HFFc6 (cell line): ENCODE measurements around the gene CCL4. TPM values are rescaled to one million over a fixed set of nuclear protein-coding genes. Genes with fewer than 3 reads are reported as not detected.
"Not testable (repeated sequence)": the region's sequence is repeated elsewhere in the genome, so short reads cannot be mapped to it uniquely, and the experiment has no call there.

Source experiments
- DNase-seq: peaks from one replicate; pipeline ENCODE4 v3.0.0-alpha.2; 2018
- H3K27ac Mint-ChIP-seq: 2 replicates; pipeline ENCODE4 v1.8.0; 2020; ENCODE audit warnings: mild to moderate bottlenecking, mixed read lengths
- H3K27me3 Mint-ChIP-seq: 2 replicates; pipeline ENCODE4 v1.8.0; 2021; ENCODE audit warnings: mild to moderate bottlenecking, moderate library complexity, mixed read lengths; ENCODE audit not compliant: insufficient read depth
- H3K36me3 Mint-ChIP-seq: 2 replicates; pipeline ENCODE4 v1.8.0; 2021; ENCODE audit warnings: low read depth, mixed read lengths
- H3K4me1 Mint-ChIP-seq: 2 replicates; pipeline ENCODE4 v1.8.0; 2020; ENCODE audit warnings: low read depth, mixed read lengths
- H3K4me3 Mint-ChIP-seq: 2 replicates; pipeline ENCODE4 v1.8.0; 2020; ENCODE audit warnings: mild to moderate bottlenecking, moderate library complexity, mixed read lengths
- H3K9me3 Mint-ChIP-seq: 2 replicates; pipeline ENCODE4 v1.8.0; 2020; ENCODE audit warnings: mild to moderate bottlenecking, mixed read lengths
- total RNA-seq, 6 experiments: library from RNA; stranded (reverse); fragmentation: NEBNext Ultra II Directional; extraction: Animal tissue kit (Norgen Biotek cat#: 25700); gene quantifications; 2 replicates in 1 of 6; 3 replicates in 5 of 6; pipeline ENCODE4 v1.2.3, GENCODE V29; 2021
- TF ChIP-seq, protein P1 (sequence below): fragments of 200-600 bp; sonication (generic); IDR thresholded peaks from 2 replicates; pipeline ENCODE4 v1.5.0; 2021; ENCODE audit warnings: antibody characterized with exemption, mild to moderate bottlenecking

Gene CCL4
- total RNA-seq, 6 experiments from 2014 or later: not detected

DNA sequence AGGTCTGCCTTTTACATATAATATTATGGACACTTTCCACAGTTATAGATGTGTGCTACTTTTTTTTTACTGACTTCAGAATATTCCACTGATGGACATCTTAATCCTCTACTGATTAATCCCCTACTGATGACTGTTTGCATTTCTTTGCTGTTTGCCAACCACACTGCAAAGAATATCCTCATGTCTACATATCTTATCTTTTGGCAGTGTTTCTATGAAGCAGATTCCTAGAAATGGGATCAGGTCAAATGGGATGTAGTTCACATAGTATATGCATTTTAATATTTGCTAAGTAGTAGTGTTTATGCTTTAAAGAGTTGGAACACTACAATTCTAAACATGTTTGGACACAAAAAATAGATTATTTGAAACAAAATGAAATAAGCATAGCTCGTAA is 16.8 kb upstream of the CCL4 start:
- H3K36me3 Mint-ChIP-seq: no peaks in the 10 kb centered on the region
- H3K4me3 Mint-ChIP-seq: no peak overlapping the region
- no peak for DNase-seq
- TF ChIP-seq, protein P1, sequence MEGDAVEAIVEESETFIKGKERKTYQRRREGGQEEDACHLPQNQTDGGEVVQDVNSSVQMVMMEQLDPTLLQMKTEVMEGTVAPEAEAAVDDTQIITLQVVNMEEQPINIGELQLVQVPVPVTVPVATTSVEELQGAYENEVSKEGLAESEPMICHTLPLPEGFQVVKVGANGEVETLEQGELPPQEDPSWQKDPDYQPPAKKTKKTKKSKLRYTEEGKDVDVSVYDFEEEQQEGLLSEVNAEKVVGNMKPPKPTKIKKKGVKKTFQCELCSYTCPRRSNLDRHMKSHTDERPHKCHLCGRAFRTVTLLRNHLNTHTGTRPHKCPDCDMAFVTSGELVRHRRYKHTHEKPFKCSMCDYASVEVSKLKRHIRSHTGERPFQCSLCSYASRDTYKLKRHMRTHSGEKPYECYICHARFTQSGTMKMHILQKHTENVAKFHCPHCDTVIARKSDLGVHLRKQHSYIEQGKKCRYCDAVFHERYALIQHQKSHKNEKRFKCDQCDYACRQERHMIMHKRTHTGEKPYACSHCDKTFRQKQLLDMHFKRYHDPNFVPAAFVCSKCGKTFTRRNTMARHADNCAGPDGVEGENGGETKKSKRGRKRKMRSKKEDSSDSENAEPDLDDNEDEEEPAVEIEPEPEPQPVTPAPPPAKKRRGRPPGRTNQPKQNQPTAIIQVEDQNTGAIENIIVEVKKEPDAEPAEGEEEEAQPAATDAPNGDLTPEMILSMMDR: no peak
- H3K9me3 Mint-ChIP-seq: peaks cover 20% of the 10 kb centered on the region
- no peaks in the 10 kb centered on the region for H3K4me1 Mint-ChIP-seq
- peaks cover 2% of the 10 kb centered on the region; the same call in 1 of the 2 replicates for H3K27me3 Mint-ChIP-seq
- H3K27ac Mint-ChIP-seq: no peak overlapping the region

DNA sequence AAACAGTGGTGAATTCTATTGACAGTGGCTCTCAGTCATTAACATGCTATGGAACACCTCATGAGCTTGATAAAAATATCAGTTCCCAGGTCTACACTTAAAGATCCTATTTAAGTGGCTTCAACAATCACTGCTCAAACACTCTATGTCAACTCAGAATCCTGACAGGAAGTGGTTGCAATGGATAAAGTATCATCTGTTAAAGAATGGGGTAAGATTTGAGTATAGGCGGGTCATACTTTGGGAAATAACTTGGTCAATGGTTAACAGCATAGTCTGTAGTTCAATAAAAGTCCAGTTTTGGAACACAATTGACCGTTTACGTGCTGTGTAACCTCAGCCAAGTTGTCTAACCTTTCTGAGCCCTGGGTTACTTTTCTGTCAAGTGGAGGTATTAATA is 16.2 kb upstream of the CCL4 start:
- DNase-seq, H3K27ac Mint-ChIP-seq, H3K4me1 Mint-ChIP-seq, H3K4me3 Mint-ChIP-seq, H3K36me3 Mint-ChIP-seq, H3K27me3 Mint-ChIP-seq: not testable (repeated sequence)
- peaks cover 22% of the 10 kb centered on the region for H3K9me3 Mint-ChIP-seq

DNA sequence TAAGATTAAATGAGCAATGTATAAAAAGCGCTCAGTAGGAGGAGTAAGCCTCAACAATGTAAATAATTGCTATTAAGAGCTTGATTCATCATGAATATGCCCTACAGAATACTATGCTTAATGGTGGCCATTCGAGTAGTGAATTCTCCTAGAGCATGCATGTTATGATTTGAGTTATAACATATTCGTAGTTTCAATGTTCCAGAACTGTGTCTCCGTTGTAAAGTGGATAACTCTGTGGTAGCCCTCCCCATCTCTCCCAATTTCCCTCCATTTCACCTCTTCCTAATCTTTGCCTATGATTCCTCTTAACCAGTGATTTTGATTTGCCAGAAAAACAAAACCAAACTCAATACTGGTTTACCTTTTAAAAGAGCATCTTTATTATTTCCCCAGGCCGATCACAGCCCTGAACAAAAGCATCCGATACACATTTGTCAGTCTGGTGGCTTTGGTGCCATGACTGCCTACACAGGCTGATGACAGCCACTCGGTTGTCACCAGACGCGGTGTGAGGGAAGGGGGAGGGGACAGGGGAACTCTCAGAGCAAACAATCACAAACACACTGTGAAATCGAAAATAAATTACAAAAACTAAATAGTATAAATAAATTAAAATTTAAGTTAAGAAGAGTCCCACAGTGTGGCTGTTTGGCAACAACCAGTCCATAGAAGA is 15.6 kb upstream of the CCL4 start:
- peaks cover 22% of the 10 kb centered on the region for H3K9me3 Mint-ChIP-seq
- not testable (repeated sequence) for H3K36me3 Mint-ChIP-seq, H3K4me3 Mint-ChIP-seq, H3K4me1 Mint-ChIP-seq, H3K27me3 Mint-ChIP-seq, H3K27ac Mint-ChIP-seq, DNase-seq

DNA sequence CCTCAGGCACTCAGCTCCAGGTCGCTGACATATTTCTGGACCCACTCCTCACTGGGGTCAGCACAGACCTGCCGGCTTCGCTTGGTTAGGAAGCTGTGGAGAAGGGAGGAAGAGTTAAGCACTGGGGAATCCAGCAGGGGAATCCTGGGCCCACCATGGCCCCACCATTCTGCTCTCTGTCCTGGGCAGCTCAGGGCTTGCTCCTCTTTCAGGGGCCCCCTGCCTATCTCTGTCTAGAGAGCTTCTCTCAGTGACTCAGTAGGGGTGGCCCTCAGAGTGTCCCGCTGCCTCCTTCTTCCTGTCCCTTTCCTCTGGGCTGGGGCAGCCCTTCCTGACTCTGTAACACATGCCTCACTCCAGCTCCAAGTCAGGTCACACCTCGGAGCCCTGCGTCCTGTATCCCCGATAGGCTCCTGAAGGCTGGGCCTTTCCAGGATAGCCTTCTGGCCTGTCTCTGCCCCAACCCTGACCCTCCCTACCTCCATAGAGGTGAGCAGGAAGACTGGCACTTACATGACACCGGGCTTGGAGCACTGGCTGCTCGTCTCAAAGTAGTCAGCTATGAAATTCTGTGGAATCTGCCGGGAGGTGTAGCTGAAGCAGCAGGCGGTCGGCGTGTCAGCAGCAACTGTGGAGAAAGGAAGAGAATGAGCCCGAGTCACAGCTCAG is 14.8 kb upstream of the CCL4 start:
- H3K9me3 Mint-ChIP-seq: peaks cover 28% of the 10 kb centered on the region
- H3K27me3 Mint-ChIP-seq: peaks cover 2% of the 10 kb centered on the region; the same call in 1 of the 2 replicates

DNA sequence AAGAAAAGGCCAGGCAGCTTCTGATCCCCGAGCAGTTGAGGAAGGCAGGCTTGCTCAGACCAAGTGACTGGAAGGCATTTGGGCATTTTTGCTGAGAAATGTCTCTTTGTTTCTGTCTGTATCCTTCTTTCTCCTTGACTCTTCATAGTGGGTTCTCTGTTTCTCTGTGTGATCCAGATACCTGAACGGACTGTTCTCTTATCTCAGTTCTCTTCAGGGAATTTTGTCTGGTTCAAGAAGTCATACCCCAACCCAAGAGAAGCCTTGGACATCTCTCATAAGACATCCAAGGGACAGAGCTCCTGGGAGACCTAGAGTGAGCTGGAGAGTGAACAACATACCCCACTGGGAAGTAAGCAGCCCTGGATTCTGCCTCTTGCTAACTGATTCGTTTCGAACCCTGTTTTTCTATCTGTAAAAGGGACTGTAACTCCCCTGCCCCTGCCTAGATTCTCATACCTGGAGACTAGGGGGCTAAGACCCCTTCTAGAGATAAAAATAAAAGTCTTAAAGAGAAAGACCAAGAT is 14.2 kb upstream of the CCL4 start:
- no peak for DNase-seq
- Mint-ChIP-seq H3K27me3 (peaks cover under 1% of the 10 kb centered on the region; the same call in 1 of the 2 replicates), H3K4me1 (no peaks in the 10 kb centered on the region), H3K4me3 (no peak overlapping the region), H3K36me3 (no peaks in the 10 kb centered on the region), H3K9me3 (peaks cover 28% of the 10 kb centered on the region), H3K27ac (no peak overlapping the region)
- TF ChIP-seq, protein P1: no peak

More for the DNA sequence above, 14.8 kb upstream of the CCL4 start:
- no peak for DNase-seq
- Mint-ChIP-seq H3K4me1 (no peaks in the 10 kb centered on the region), H3K36me3 (no peaks in the 10 kb centered on the region), H3K27ac (no peak overlapping the region), H3K4me3 (no peak overlapping the region)
- TF ChIP-seq, protein P1: no peak

DNA sequence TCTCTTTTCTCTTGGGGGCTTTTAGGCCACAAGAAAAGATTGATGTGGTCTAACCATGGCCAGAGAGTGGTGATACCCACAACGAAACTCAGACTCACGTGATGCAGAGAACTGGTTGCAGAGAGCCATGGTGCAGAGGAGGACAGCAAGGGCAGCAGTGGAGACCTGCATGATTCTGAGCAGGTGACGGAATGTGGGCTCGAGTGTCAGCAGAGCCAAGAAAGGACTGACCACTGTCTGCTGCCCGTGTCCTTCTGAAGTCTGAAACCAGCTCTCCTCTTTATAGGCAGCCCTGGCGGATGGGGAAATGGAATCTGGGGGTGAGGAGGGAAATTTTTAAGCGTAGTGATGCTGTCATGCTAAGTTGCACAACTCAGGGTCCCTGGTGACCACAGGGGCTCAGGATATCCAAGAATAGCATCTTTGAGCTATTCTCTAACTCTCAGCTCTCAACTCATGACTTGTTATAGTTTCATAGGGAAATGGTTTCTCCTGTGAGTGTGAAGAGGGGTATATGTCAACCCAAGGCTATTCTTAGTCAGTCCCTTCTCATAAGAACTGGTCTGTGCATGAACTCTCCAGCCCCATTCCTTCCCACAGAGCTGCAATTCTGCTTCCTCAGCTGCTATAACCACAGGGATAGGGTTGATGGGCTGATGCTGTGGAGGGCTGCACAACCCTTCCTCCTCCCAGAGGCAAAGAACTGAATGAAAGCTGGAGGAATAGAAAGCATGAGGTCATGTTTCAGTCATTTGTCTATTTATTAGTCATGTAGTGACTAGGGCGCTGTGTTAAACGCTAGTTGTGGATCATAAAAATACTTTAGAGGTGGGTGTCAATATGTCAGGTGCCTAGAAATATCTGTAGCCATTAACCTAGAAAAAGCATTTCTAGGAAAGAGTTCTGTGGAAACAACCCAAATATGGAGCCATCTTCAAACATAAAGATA is 13.5 kb upstream of the CCL4 start, which contains the start of gene CCL3:
TSS of gene CCL3 (minus strand) at position 256 of the 949 bp plus-strand sequence. CDS start at position 171, 85 bp downstream.
- Mint-ChIP-seq H3K4me3 (no peak within 1 kb of the TSS), H3K36me3 (no peaks in the 10 kb centered on the region), H3K4me1 (no peaks in the 10 kb centered on the region), H3K9me3 (peaks cover 33% of the 10 kb centered on the region), H3K27ac (no peak within 1 kb of the TSS), H3K27me3 (no peaks in the 10 kb centered on the region)
- TF ChIP-seq, protein P1: no peak
- DNase-seq: no peak
